Naive B cell (primary cell): ENCODE data around the gene UMOD. TPM values are rescaled to one million over a fixed set of nuclear protein-coding genes. Genes with fewer than 3 reads are reported as not detected.
A peak's percentile ranks its signal among the peaks of the same experiment; 100 is the strongest.

Experiments used
- ATAC-seq, 2 donors: fragments of 150-1000 bp; cut with Tn5 transposase; 2 replicates each; pipeline ENCODE4 v1.10.0; 2021; ENCODE audit warnings: low read depth in 2 of 2, mild to moderate bottlenecking in 2 of 2, moderate library complexity in 2 of 2
- DNase-seq: peaks from one replicate; pipeline ENCODE4 v3.0.0; 2022
- H3K27ac Mint-ChIP-seq, 6 donors: one replicate each; pipeline ENCODE4 v1.8.0; 2020 to 2022; ENCODE audit warnings: mild to moderate bottlenecking in 6 of 6, mixed read lengths in 6 of 6, moderate library complexity in 5 of 6, inconsistent platforms in 2 of 6
- H3K27me3 Mint-ChIP-seq, 3 donors: one replicate each; pipeline ENCODE4 v1.8.0; 2021 to 2022; ENCODE audit warnings: mixed read lengths in 3 of 3, mild to moderate bottlenecking in 1 of 3
- H3K36me3 Mint-ChIP-seq, 2 donors: one replicate each; pipeline ENCODE4 v1.8.0; 2020 to 2022; ENCODE audit warnings: mixed read lengths in 2 of 2, inconsistent platforms in 1 of 2, mild to moderate bottlenecking in 1 of 2
- H3K4me1 Mint-ChIP-seq, 3 donors: one replicate each; pipeline ENCODE4 v1.8.0; 2020 to 2022; ENCODE audit warnings: mixed read lengths in 3 of 3, inconsistent platforms in 1 of 3, mild to moderate bottlenecking in 1 of 3, moderate library complexity in 1 of 3
- H3K4me3 Mint-ChIP-seq, 8 donors: one replicate each; pipeline ENCODE4 v1.8.0; 2020 to 2022; ENCODE audit warnings: mild to moderate bottlenecking in 8 of 8, mixed read lengths in 8 of 8, moderate library complexity in 8 of 8, inconsistent platforms in 2 of 8
- H3K9me3 Mint-ChIP-seq, 7 donors: one replicate each; pipeline ENCODE4 v1.8.0; 2020 to 2022; ENCODE audit warnings: mixed read lengths in 7 of 7, mild to moderate bottlenecking in 5 of 7, inconsistent platforms in 2 of 7, moderate library complexity in 1 of 7
- polyA plus RNA-seq, 6 donors: library from polyadenylated mRNA; unstranded; fragments of 300-500 nt; fragmentation: Illumina TruSeq; gene quantifications; one replicate each; pipeline ENCODE4 v1.2.3, GENCODE V29; 2021; ENCODE audit warnings: low read depth in 6 of 6

The UMOD gene
- polyA plus RNA-seq, 6 donors from 2014 or later: not detected

- no peak overlapping the region for H3K4me3 Mint-ChIP-seq
- no peaks in the 10 kb centered on the region for H3K36me3 Mint-ChIP-seq
- H3K27ac Mint-ChIP-seq: no peak overlapping the region
- H3K9me3 Mint-ChIP-seq: peaks cover 0 to 7% (median 3%) of the 10 kb centered on the region in 7 donors
- peaks cover 22 to 31% (median 23%) of the 10 kb centered on the region in 3 donors for H3K27me3 Mint-ChIP-seq
- no peaks in the 10 kb centered on the region for H3K4me1 Mint-ChIP-seq
- DNase-seq: no peak
- no peak for ATAC-seq
Observed at GRCh38 chr16:20300312-20301097, 52.0 kb downstream of the UMOD start.

GRCh38 chr16:20298452-20298851 lies 54.1 kb downstream of the UMOD start:
- no peaks in the 10 kb centered on the region for H3K36me3 Mint-ChIP-seq
- H3K27ac Mint-ChIP-seq: no peak overlapping the region
- no peak overlapping the region for H3K4me3 Mint-ChIP-seq

DNA sequence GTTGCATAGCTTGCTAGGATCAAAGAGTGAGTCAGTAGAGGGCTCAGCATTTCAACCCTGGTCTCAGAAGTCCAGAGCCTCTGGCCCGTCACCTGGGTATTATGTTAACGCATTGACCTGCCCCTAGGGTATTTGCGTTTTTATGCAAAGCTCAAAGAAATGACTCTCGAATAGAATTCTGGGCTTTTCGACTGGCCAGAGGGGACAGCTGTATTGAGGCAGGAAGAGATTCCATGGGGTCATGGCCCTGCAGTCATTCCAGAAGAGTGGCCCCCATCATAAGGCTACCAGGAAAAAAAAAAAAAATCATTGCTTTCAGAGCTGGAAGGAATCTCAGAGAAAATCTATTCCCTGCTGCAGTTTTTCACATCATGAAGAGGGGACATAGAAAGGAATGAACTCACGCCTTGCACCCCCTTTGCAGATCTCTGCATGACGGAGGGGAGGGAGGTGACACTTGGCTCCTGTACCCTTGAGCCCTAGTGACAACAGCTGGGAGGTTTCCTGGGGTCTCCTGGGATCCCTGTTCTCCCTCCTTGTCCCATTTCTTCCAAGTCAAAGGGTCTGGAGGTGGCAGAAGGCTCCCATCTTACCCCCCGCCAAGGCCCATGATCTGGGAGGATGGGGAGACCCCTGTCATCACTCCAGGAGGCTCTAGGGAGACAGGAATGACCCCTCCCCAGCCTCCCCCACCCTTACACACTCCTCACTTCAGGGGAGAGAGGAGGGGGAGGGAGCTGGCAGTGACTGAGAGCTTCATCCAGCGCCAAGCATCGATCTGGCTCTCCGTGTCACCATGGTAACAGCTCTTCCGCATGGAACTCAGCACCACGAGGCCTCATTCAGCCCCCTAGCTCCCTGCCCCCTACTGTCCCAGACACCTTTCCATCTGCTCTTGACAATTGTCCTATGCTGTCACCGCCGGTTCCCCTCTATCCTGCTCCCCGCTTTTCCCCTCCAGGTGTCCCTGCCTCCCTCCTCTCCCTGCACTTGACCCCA lies 61.0 kb downstream of the UMOD start:
- no peak for DNase-seq
- H3K4me1 Mint-ChIP-seq: no peaks in the 10 kb centered on the region

More at GRCh38 chr16:20298452-20298851, 54.1 kb downstream of the UMOD start:
- no peak for ATAC-seq
- no peaks in the 10 kb centered on the region for H3K4me1 Mint-ChIP-seq
- peaks cover 0 to 7% (median 3%) of the 10 kb centered on the region in 7 donors for H3K9me3 Mint-ChIP-seq
- DNase-seq: no peak
- H3K27me3 Mint-ChIP-seq: peaks cover 23 to 27% (median 24%) of the 10 kb centered on the region in 3 donors

GRCh38 chr16:20289571-20289970 lies 62.9 kb downstream of the UMOD start:
- Mint-ChIP-seq H3K4me1 (no peaks in the 10 kb centered on the region), H3K36me3 (peaks cover 0 to 4% of the 10 kb centered on the region in 2 donors), H3K9me3 (peaks cover 0 to 5% (median 2%) of the 10 kb centered on the region in 7 donors), H3K27me3 (peaks cover 9 to 23% (median 16%) of the 10 kb centered on the region in 3 donors), H3K4me3 (no peak overlapping the region), H3K27ac (no peak overlapping the region)
- no peak for DNase-seq
- ATAC-seq: no peak

More for the DNA sequence above, 61.0 kb downstream of the UMOD start:
- H3K36me3 Mint-ChIP-seq: peaks cover 0 to 4% of the 10 kb centered on the region in 2 donors
- ATAC-seq: no peak
- peaks cover 6 to 23% (median 16%) of the 10 kb centered on the region in 3 donors for H3K27me3 Mint-ChIP-seq
- peak overlapping the region in 1 of 6 donors; percentile 54 for H3K27ac Mint-ChIP-seq
- no peak overlapping the region for H3K4me3 Mint-ChIP-seq
- peaks cover 0 to 3% (median 0%) of the 10 kb centered on the region in 7 donors for H3K9me3 Mint-ChIP-seq

DNA sequence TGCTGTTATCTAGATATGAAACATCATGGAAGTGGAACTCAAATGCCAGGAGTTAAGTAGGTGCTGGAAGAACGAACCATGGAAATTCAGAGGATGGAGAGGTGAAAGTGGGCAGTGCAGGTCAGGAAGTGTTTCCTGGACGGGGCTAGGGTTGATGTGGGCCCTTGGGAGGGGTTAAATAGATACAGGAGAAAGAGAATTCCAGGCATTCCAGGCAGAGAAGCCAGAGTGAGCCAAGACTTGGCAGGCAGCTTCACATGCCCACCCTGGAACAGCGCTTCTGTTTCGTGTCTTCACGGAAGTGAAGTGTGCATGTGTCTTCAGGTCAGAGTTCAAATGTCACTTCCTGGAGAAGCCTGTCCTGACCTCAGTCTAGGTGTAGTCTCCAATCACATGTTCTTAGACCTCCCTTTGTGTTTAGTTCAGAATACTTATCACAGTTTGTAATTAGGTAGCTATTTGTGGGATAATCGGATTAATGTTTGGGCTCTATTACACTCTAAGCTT lies 66.5 kb downstream of the UMOD start:
- peaks cover 11 to 20% (median 12%) of the 10 kb centered on the region in 3 donors for H3K27me3 Mint-ChIP-seq
- no peak for DNase-seq
- no peak overlapping the region for H3K27ac Mint-ChIP-seq
- peaks cover 0 to 4% of the 10 kb centered on the region in 2 donors for H3K36me3 Mint-ChIP-seq
- H3K4me3 Mint-ChIP-seq: no peak overlapping the region
- peaks cover 0 to 8% (median 3%) of the 10 kb centered on the region in 7 donors for H3K9me3 Mint-ChIP-seq
- no peak for ATAC-seq
- no peaks in the 10 kb centered on the region for H3K4me1 Mint-ChIP-seq

Other genes starting within 250 kb of the UMOD start
- not detected for gene GP2, start 25.2 kb downstream of the UMOD start, polyA plus RNA-seq
- gene PDILT, start 52.0 kb upstream of the UMOD start, polyA plus RNA-seq: not detected
- gene ACSM5, start 56.8 kb upstream of the UMOD start, polyA plus RNA-seq: not detected
- gene ACSM2A, start 98.8 kb upstream of the UMOD start, polyA plus RNA-seq: not detected
- gene ACSM2B, start 223.7 kb upstream of the UMOD start, polyA plus RNA-seq: not detected